HG02678 (cell line): Measurements from ENCODE around the gene FAM168B.

Experiments
- ATAC-seq: cut with Tn5 transposase; IDR thresholded peaks from one replicate; pipeline ENCODE4 v1.9.1; 2021; ENCODE audit warnings: mild to moderate bottlenecking, moderate library complexity; ENCODE audit not compliant: unreplicated experiment

The FAM168B gene

GRCh38 chr2:131027566-131028528, 65.4 kb downstream of the FAM168B start:
- ATAC-seq: no peak

- no peak for ATAC-seq
Observed at GRCh38 chr2:131026919-131027318, 66.3 kb downstream of the FAM168B start.

GRCh38 chr2:131023758-131024157, 69.5 kb downstream of the FAM168B start:
- no peak for ATAC-seq

GRCh38 chr2:131022731-131023130, 70.5 kb downstream of the FAM168B start:
- ATAC-seq: no peak

GRCh38 chr2:131016826-131017741, 76.2 kb downstream of the FAM168B start:
- no peak for ATAC-seq

- no peak for ATAC-seq
Observed at GRCh38 chr2:131015764-131016163, 77.5 kb downstream of the FAM168B start.

- no peak for ATAC-seq
Observed at GRCh38 chr2:131014141-131014540, 79.1 kb downstream of the FAM168B start.

GRCh38 chr2:131011486-131011885, 81.8 kb downstream of the FAM168B start:
- no peak for ATAC-seq

GRCh38 chr2:131010566-131010965, 82.7 kb downstream of the FAM168B start:
- no peak for ATAC-seq

GRCh38 chr2:131009713-131010475, 83.4 kb downstream of the FAM168B start:
- no peak for ATAC-seq

- no peak for ATAC-seq
Observed at GRCh38 chr2:131008967-131009366, 84.3 kb downstream of the FAM168B start.

- ATAC-seq: no peak
Observed at GRCh38 chr2:131006561-131006960, 86.7 kb downstream of the FAM168B start.

GRCh38 chr2:131005216-131005935, 87.9 kb downstream of the FAM168B start:
- no peak for ATAC-seq

- ATAC-seq: no peak
Observed at GRCh38 chr2:131004446-131005209, 88.6 kb downstream of the FAM168B start.

- ATAC-seq: no peak
Observed at GRCh38 chr2:130998561-130998960, 94.7 kb downstream of the FAM168B start.
